ENCODE results near the gene GABBR1. TPM values are rescaled to one million over a fixed set of nuclear protein-coding genes. Genes with fewer than 3 reads are reported as not detected.
"Not testable (repeated sequence)": the region's sequence is repeated elsewhere in the genome, so short reads cannot be mapped to it uniquely, and the experiment has no call there.

The GABBR1 gene
- total RNA-seq, 4 donors from 2014 or later = 18.5 to 41.8 (median 21.9) TPM

DNA sequence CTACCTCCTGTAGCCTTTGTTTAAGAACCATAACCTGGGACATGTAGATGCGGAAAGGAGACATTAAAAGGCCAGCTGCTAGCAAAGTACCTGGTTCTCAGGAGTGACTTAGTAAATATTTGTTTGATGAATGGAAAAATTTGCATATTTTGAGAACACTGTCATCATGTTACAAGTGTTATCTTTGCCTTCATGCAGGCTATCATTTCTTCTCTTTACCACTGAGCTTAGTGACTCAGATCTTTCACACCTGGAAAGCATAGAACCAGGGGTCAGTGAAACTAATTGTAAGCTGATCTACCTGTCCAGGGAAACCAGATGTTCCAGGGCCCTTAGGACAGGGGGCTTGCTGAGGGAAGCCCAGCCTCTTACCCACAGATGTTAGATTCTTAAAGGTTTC, 42.6 kb upstream of the GABBR1 start:
- TF ChIP-seq, protein P1, sequence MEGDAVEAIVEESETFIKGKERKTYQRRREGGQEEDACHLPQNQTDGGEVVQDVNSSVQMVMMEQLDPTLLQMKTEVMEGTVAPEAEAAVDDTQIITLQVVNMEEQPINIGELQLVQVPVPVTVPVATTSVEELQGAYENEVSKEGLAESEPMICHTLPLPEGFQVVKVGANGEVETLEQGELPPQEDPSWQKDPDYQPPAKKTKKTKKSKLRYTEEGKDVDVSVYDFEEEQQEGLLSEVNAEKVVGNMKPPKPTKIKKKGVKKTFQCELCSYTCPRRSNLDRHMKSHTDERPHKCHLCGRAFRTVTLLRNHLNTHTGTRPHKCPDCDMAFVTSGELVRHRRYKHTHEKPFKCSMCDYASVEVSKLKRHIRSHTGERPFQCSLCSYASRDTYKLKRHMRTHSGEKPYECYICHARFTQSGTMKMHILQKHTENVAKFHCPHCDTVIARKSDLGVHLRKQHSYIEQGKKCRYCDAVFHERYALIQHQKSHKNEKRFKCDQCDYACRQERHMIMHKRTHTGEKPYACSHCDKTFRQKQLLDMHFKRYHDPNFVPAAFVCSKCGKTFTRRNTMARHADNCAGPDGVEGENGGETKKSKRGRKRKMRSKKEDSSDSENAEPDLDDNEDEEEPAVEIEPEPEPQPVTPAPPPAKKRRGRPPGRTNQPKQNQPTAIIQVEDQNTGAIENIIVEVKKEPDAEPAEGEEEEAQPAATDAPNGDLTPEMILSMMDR (IDR thresholded peaks at IDR 0.05) = no peak
- no peak for DNase-seq (ENCODE audit: low spot score)
- no peak for ATAC-seq (ENCODE audit: low FRiP score)

DNA sequence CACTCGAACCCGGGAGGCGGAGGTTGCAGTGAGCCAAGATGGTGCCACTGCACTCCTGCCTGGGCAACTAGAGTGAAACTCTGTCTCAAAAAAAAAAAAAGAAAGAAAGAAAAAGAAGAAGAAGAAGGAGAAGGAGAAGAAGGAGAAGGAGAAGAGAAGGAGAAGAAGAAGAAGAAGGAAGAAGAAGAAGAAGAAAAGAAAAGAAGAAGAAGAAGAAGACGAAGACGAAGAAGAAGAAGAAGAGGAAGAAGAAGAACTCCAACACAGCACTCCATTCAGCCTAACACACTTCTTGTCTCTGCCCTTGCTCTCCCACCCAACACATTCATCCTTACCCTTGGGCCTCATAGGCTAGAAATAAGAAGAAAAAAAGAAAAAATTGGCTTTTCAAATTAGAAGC, 41.0 kb upstream of the GABBR1 start:
- no peak for DNase-seq (ENCODE audit: low spot score)
- TF ChIP-seq, protein P1 (IDR thresholded peaks at IDR 0.05) = no peak
- no peak for ATAC-seq (ENCODE audit: low FRiP score)

DNA sequence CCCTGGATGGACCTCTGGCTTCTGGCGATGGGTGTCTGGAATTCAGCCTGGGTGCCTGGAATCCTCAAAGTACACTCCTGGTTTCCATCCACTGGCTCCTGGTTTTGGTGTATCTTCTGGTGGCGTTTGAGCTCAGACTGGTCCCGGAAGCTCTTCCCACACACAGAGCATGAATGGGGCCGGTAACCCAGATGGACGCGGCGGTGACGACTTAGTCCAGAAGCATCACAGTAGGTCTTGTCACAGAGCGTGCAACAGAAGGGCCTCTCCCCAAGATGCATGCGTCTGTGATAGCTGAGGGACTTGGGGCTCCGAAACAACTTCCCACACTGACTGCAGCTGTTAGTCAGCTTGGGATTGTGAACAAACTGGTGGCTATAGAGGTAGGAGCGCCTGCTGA, 40.2 kb upstream of the GABBR1 start:
- TF ChIP-seq, protein P1 (IDR thresholded peaks at IDR 0.05) = no peak
- ATAC-seq (ENCODE audit: low FRiP score) (no peak), DNase-seq (ENCODE audit: low spot score) (no peak)

DNA sequence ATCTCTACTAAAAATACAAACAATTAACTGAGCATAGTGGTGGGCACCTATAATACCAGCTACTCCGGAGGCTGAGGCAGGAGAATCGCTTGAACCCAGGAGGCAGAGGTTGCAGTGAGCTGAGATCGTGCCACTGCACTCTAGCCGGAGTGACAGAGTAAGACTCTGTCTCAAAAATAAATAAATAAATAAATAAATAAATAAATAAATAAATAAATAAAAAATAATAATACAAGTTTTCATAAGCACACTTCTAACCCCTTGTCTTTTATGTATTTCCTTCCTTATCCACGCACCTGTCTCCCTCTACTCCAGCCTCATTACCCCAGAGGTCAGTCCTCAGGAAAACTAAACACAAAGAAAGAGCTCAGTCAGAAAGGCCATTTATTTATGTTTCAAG, 39.1 kb upstream of the GABBR1 start:
- ATAC-seq (ENCODE audit: low FRiP score); DNase-seq (ENCODE audit: low spot score): not testable (repeated sequence)

DNA sequence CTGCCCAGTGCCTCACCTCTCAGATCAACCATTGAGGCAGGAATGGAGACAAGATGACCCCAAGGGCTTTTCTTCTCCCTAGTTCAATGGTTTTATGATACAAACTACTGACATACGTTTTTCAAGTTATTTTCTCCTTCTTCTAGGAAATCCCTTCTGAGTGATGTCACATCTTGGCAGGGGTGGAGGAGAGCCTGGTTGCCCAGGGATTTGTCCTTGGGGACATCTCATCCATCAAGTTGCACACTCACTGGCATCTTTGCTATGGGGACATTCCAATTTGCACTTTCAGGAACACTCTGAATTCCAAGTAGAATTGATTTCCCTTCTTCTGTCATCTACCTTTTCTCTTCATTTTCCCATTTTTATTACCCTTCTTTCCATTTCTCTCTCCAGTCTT, 38.0 kb upstream of the GABBR1 start:
- TF ChIP-seq, protein P1 (IDR thresholded peaks at IDR 0.05) = no peak
- DNase-seq (ENCODE audit: low spot score) (no peak), ATAC-seq (ENCODE audit: low FRiP score) (no peak)

DNA sequence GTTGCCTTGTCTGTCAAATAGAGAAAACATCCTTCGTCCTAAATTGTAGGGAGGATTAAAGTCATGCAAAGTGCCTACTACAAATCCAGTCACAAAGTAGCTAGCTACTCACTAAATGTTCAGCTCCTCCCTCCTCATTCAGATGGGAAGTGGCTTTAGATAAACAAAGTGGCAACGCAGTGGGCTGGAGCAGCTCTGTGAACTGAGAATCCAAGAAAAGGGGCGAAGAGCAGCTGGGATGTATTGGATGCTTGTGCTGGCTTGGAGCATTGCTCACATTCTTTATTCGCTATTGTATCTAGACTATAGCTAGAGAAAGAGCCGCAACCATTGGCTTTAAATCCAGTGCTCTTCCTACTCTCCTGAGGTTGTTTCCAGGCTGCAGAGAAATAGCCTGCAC, 34.2 kb upstream of the GABBR1 start:
- ATAC-seq (ENCODE audit: low FRiP score) (no peak), DNase-seq (ENCODE audit: low spot score) (no peak)
- TF ChIP-seq, protein P1 (IDR thresholded peaks at IDR 0.05) = no peak

DNA sequence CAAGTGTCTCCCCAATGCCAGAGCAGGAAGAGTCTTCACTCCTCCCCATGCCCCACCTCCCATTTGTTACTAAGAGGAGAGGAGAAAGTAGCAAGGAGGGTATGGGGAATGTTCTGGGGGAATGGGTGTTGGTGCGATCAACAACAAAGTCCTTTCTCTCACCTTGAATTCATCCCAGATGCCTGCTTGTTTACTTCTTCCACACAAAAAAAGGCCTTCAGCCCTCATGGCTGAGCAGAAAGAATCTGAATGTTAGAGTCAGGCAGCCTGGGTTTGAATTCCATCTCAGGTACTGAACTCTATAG, 33.8 kb upstream of the GABBR1 start:
- TF ChIP-seq, protein P1 (IDR thresholded peaks at IDR 0.05) = no peak
- DNase-seq (ENCODE audit: low spot score) = no peak
- no peak for ATAC-seq (ENCODE audit: low FRiP score)

Measured in omental fat pad (tissue), 4 donors.